ENCODE results near the gene ATXN1L. TPM values are rescaled to one million over a fixed set of nuclear protein-coding genes. Genes with fewer than 3 reads are reported as not detected.

The ATXN1L gene
- total and polyA plus RNA-seq, 2 donors (not counting 1 experiment from before 2014, with no cell fraction given) = 21.3 to 39.5 TPM

GRCh38 chr16:71896764-71897368 lies 51.1 kb downstream of the ATXN1L start:
- Histone ChIP-seq H2AFZ (ENCODE audit: insufficient read depth, low read depth, low read length, poor library complexity, severe bottlenecking) (no peak overlapping the region), H4K20me1 (ENCODE audit: control insufficient read depth, insufficient read depth, low read length, poor library complexity, severe bottlenecking) (peaks cover 42% of the 10 kb centered on the region), H3K27me3 (replicated peaks in 1 of 4; ENCODE audit: control extremely low read depth in 1 of 4, control insufficient read depth in 3 of 4, insufficient read depth in 4 of 4, low read length in 3 of 4) (no peaks in the 10 kb centered on the region), H3K4me3 (ENCODE audit: control extremely low read depth in 1 of 5, extremely low read depth in 1 of 5, insufficient read depth in 1 of 5, low read depth in 2 of 5, low read length in 4 of 5) (peak overlapping the region; percentile 85 to 100 (median 99)), H3K27ac (ENCODE audit: low read length in 2 of 2) (peak overlapping the region; percentile 83 to 88), H3K36me3 (replicated peaks in 1 of 2; ENCODE audit: control extremely low read depth in 1 of 2, control insufficient read depth in 1 of 2, extremely low read depth in 1 of 2, insufficient read depth in 2 of 2, low read length in 1 of 2) (no peaks in the 10 kb centered on the region), H3K79me2 (ENCODE audit: control insufficient read depth, insufficient read depth, low read length) (peaks cover 81% of the 10 kb centered on the region), H3K9ac (ENCODE audit: low read length) (peak overlapping the region; percentile 96), H3K9me3 (ENCODE audit: control extremely low read depth in 1 of 3, control insufficient read depth in 2 of 3, insufficient read depth in 1 of 3, low read length in 2 of 3) (no peaks in the 10 kb centered on the region), H3K4me1 (ENCODE audit: control insufficient read depth in 2 of 2, insufficient read depth in 2 of 2, low read length in 2 of 2) (peaks cover 21 to 45% of the 10 kb centered on the region in 2 donors), H3K4me2 (replicated peaks; ENCODE audit: low read depth, low read length, poor library complexity, severe bottlenecking) (peak overlapping the region; percentile 90)
- ChIA-PET POLR2A (interaction anchor here (0.7 to 3.7 kb wide), 3 partner anchors 36 to 350 kb away, joined by 3 to 31 read pairs (median 4); partner anchors contain the start of gene AP1G1), CTCF (interaction anchor here (0.8 to 8.1 kb wide), 3 partner anchors 13 to 88 kb away, joined by 6 to 69 read pairs (median 7); partner anchors contain the start of genes AP1G1 and ZNF821)
- WGBS (ENCODE audit: insufficient coverage) = 30% methylated on average over 2 of the region's 15 CpGs
- Mint-ChIP-seq H3K27ac (peak overlapping the region; percentile 86), H3K27me3 (no peaks in the 10 kb centered on the region), H3K9me3 (ENCODE audit: insufficient read depth) (no peaks in the 10 kb centered on the region), H3K4me3 (peak overlapping the region; percentile 82), H3K4me1 (peaks cover 34% of the 10 kb centered on the region)
- ATAC-seq (ENCODE audit: low read depth) (no peak), DNase-seq (peak; percentile 25)
- TF ChIP-seq EZH2 (IDR thresholded peaks at IDR 0.05; ENCODE audit: borderline replicate concordance, insufficient read depth, low read depth, low read length, poor library complexity, severe bottlenecking) (no peak), CTCF (IDR thresholded peaks at IDR 0.05) (no peak)
- intact Hi-C loops (cut with micrococcal nuclease) = loop anchor here (5.0 kb wide), 3 partner anchors 65 to 335 kb away; partner anchors contain the start of genes DHX38 and TXNL4B

- CTCF ChIA-PET = interaction anchor here (0.5 to 2.4 kb wide), 3 partner anchors 17 to 144 kb away, joined by 3 to 12 read pairs (median 9); no protein-coding TSS in a partner anchor
- no peak overlapping the region for H3K27ac Mint-ChIP-seq
Measured at GRCh38 chr16:71899171-71899570, 53.4 kb downstream of the ATXN1L start.

More at GRCh38 chr16:71899171-71899570, 53.4 kb downstream of the ATXN1L start:
- H3K4me3 Mint-ChIP-seq = no peak overlapping the region
- H3K4me1 Mint-ChIP-seq = peaks cover 47% of the 10 kb centered on the region
- POLR2A ChIA-PET = interaction anchor here (0.7 to 2.1 kb wide), 3 partner anchors 16 to 292 kb away, joined by 3 to 12 read pairs (median 7); partner anchors contain the start of gene AP1G1
- H3K79me2 ChIP-seq (ENCODE audit: control insufficient read depth, insufficient read depth, low read length) = peaks cover 98% of the 10 kb centered on the region
- DNase-seq (no peak), ATAC-seq (ENCODE audit: low read depth) (no peak)
- no peaks in the 10 kb centered on the region for H3K27me3 Mint-ChIP-seq
- peak overlapping the region in 1 of 2 donors; percentile 43 for H3K27ac ChIP-seq (ENCODE audit: low read length in 2 of 2)
- H3K4me2 ChIP-seq (replicated peaks; ENCODE audit: low read depth, low read length, poor library complexity, severe bottlenecking) = peak overlapping the region; percentile 20
- peaks cover 65% of the 10 kb centered on the region for H4K20me1 ChIP-seq (ENCODE audit: control insufficient read depth, insufficient read depth, low read length, poor library complexity, severe bottlenecking)
- peaks cover 0 to 4% of the 10 kb centered on the region in 2 experiments for H3K36me3 ChIP-seq (replicated peaks in 1 of 2; ENCODE audit: control extremely low read depth in 1 of 2, control insufficient read depth in 1 of 2, extremely low read depth in 1 of 2, insufficient read depth in 2 of 2, low read length in 1 of 2)
- H3K4me3 ChIP-seq (ENCODE audit: control extremely low read depth in 1 of 5, extremely low read depth in 1 of 5, insufficient read depth in 1 of 5, low read depth in 2 of 5, low read length in 4 of 5) = no peak overlapping the region
- no peaks in the 10 kb centered on the region for H3K9me3 Mint-ChIP-seq (ENCODE audit: insufficient read depth)
- no peaks in the 10 kb centered on the region for H3K27me3 ChIP-seq (replicated peaks in 1 of 4; ENCODE audit: control extremely low read depth in 1 of 4, control insufficient read depth in 3 of 4, insufficient read depth in 4 of 4, low read length in 3 of 4)
- intact Hi-C loops (cut with micrococcal nuclease) = loop anchor here (5.0 kb wide), 3 partner anchors 63 to 337 kb away; partner anchors contain the start of genes DHX38 and TXNL4B
- TF ChIP-seq CTCF (IDR thresholded peaks at IDR 0.05) (no peak), EZH2 (IDR thresholded peaks at IDR 0.05; ENCODE audit: borderline replicate concordance, insufficient read depth, low read depth, low read length, poor library complexity, severe bottlenecking) (no peak)
- WGBS (ENCODE audit: insufficient coverage) = 100% methylated on average over 4 of the region's 4 CpGs
- no peak overlapping the region for H3K9ac ChIP-seq (ENCODE audit: low read length)
- peaks cover 39 to 43% of the 10 kb centered on the region in 2 donors for H3K4me1 ChIP-seq (ENCODE audit: control insufficient read depth in 2 of 2, insufficient read depth in 2 of 2, low read length in 2 of 2)
- H3K9me3 ChIP-seq (ENCODE audit: control extremely low read depth in 1 of 3, control insufficient read depth in 2 of 3, insufficient read depth in 1 of 3, low read length in 2 of 3) = no peaks in the 10 kb centered on the region
- H2AFZ ChIP-seq (ENCODE audit: insufficient read depth, low read depth, low read length, poor library complexity, severe bottlenecking) = no peak overlapping the region

Data from B cell (primary cell).